ENCODE measurements around the gene RPL4.

DNA sequence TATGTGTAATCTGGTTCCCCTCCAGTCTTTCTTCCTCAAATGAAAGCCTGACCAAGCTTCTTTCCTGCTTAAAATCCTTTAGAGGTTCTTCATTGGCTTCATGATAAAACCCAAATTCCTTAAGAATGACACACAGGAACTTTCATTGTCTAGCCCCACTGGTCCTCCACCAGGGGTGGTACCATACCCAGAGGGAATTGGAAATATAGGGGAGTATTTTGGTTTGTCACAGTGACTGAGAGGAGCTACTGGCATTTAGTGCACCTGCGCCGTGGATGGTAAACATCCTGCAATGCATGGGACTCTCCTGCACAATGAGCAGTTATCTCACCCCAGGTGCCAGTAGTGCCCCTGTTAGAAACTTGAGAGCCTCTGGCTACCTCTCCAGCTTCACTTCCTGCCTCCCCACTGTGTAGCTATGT is 11.3 kb upstream of the RPL4 start:
- TF ChIP-seq, protein P1, sequence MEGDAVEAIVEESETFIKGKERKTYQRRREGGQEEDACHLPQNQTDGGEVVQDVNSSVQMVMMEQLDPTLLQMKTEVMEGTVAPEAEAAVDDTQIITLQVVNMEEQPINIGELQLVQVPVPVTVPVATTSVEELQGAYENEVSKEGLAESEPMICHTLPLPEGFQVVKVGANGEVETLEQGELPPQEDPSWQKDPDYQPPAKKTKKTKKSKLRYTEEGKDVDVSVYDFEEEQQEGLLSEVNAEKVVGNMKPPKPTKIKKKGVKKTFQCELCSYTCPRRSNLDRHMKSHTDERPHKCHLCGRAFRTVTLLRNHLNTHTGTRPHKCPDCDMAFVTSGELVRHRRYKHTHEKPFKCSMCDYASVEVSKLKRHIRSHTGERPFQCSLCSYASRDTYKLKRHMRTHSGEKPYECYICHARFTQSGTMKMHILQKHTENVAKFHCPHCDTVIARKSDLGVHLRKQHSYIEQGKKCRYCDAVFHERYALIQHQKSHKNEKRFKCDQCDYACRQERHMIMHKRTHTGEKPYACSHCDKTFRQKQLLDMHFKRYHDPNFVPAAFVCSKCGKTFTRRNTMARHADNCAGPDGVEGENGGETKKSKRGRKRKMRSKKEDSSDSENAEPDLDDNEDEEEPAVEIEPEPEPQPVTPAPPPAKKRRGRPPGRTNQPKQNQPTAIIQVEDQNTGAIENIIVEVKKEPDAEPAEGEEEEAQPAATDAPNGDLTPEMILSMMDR (IDR thresholded peaks at IDR 0.05), result no peak
- TF ChIP-seq EZH2 (IDR thresholded peaks at IDR 0.05) (no peak), EZH2phosphoT487 (IDR thresholded peaks at IDR 0.05) (no peak)
